HCT116 (cell line): ENCODE measurements around the gene BHMT. TPM values are rescaled to one million over a fixed set of nuclear protein-coding genes. Genes with fewer than 3 reads are reported as not detected.

Experiments used
- ATAC-seq: fragments of 200-7000 bp; cut with Tn5 transposase; 2 replicates; pipeline ENCODE4 v1.9.1; 2020; ENCODE audit warnings: mild to moderate bottlenecking, moderate library complexity
- BruUV-seq: library from RNA; stranded (reverse); fragments of 400-500 nt; replicated peaks from 2 replicates; lab custom pipeline; 2021; lab: Mats Ljungman, UMichigan
- CTCF ChIA-PET: fragments of 300-600 bp; sonication (Branson Sonifier 250); formaldehyde crosslinking; loops from one replicate; lab custom pipeline; 2021; ENCODE audit warnings: antibody characterized with exemption; lab: Charles Lee
- POLR2A ChIA-PET: fragments of 300-600, 350-600 bp; sonication (Branson Sonifier 250); formaldehyde crosslinking; loops from one replicate; lab custom pipeline; 2021; ENCODE audit warnings: antibody characterized with exemption; lab: Charles Lee
- RAD21 ChIA-PET, 2 experiments: fragments of 300-600 bp; sonication (Branson Sonifier 250); formaldehyde crosslinking; loops; one replicate each; lab custom pipeline; 2023; ENCODE audit warnings: low total read pairs in 2 of 2; ENCODE audit not compliant: uncharacterized antibody in 2 of 2, unreplicated experiment in 2 of 2, low non-redundant PET in 1 of 2; lab: Charles Lee
- DNase-seq: peaks from one replicate; pipeline ENCODE4 v3.0.0-alpha.2; 2010; ENCODE audit warnings: low read depth, low spot score
- H2AFZ ChIP-seq: fragments of 200-600 bp; shearing (Covaris generic), sonication (generic); 2 replicates; pipeline ENCODE4 v1.6.1; 2017; ENCODE audit warnings: low read depth, mixed run types, mixed read lengths, antibody characterized with exemption, low read length; ENCODE audit not compliant: poor library complexity, severe bottlenecking
- H3K27ac ChIP-seq: 2 replicates; pipeline ENCODE4 v1.5.1; 2012; ENCODE audit warnings: low read depth, low read length
- H3K27me3 ChIP-seq: fragments of 200-600 bp; sonication (generic); 2 replicates; pipeline ENCODE4 v1.6.1; 2016; ENCODE audit warnings: mixed run types, low read length, mixed read lengths; ENCODE audit not compliant: insufficient read depth
- H3K36me3 ChIP-seq, 2 experiments: fragments of 200-500 bp in 1 of 2; fragments of 200-600 bp in 1 of 2; sonication (Bioruptor generic) in 1 of 2; sonication (generic) in 1 of 2; 2 replicates each; pipeline versions ENCODE4 v1.5.1 to v1.6.1; 2014 to 2016; ENCODE audit warnings: low read length in 2 of 2, inconsistent platforms in 1 of 2, mixed read lengths in 1 of 2, mixed run types in 1 of 2; ENCODE audit not compliant: insufficient read depth in 2 of 2, control insufficient read depth in 1 of 2
- H3K4me1 ChIP-seq, 2 experiments: fragments of 200-600 bp in 1 of 2; sonication (generic) in 1 of 2; 2 replicates each; pipeline versions ENCODE4 v1.5.1 to v1.6.1; 2012 to 2017; ENCODE audit warnings: low read length in 2 of 2, inconsistent platforms in 1 of 2, mild to moderate bottlenecking in 1 of 2, mixed read lengths in 1 of 2, mixed run types in 1 of 2, moderate library complexity in 1 of 2; ENCODE audit not compliant: insufficient read depth in 2 of 2, control insufficient read depth in 1 of 2
- H3K4me2 ChIP-seq: fragments of 200-600 bp; sonication (generic); 2 replicates; pipeline ENCODE4 v1.6.1; 2017; ENCODE audit warnings: mixed run types, low read length, mixed read lengths
- H3K4me3 ChIP-seq, 2 experiments: fragments of 200-600 bp in 1 of 2; sonication (generic) in 1 of 2; replicated peaks in 1 of 2; 2 replicates each; pipeline ENCODE4 v1.5.1; 2011 to 2016; ENCODE audit warnings: low read length in 2 of 2, control low read depth in 1 of 2, low read depth in 1 of 2, mild to moderate bottlenecking in 1 of 2, mixed read lengths in 1 of 2, mixed run types in 1 of 2
- H3K79me2 ChIP-seq: fragments of 200-600 bp; sonication (generic); 2 replicates; pipeline ENCODE4 v1.6.1; 2017; ENCODE audit warnings: mild to moderate bottlenecking, mixed run types, low read length, moderate library complexity, mixed read lengths; ENCODE audit not compliant: insufficient read depth
- H3K9ac ChIP-seq: fragments of 200-600 bp; sonication (generic); 2 replicates; pipeline ENCODE4 v1.6.1; 2016; ENCODE audit warnings: low read length, mixed read lengths
- H3K9me2 ChIP-seq: fragments of 200-600 bp; sonication (generic), shearing (Covaris generic); 2 replicates; pipeline ENCODE4 v1.6.1; 2017; ENCODE audit warnings: mixed run types, mild to moderate bottlenecking, moderate library complexity; ENCODE audit not compliant: insufficient read depth
- H3K9me3 ChIP-seq, 2 experiments: fragments of 200-500 bp in 1 of 2; fragments of 200-600 bp in 1 of 2; sonication (Bioruptor generic) in 1 of 2; sonication (generic) in 1 of 2; 2 replicates each; pipeline ENCODE4 v1.6.1; 2014 to 2017; ENCODE audit warnings: low read length in 2 of 2, mixed read lengths in 2 of 2, inconsistent platforms in 1 of 2, low read depth in 1 of 2, mild to moderate bottlenecking in 1 of 2, mixed run types in 1 of 2, moderate library complexity in 1 of 2; ENCODE audit not compliant: control insufficient read depth in 1 of 2, insufficient read depth in 1 of 2
- H4K20me1 ChIP-seq: fragments of 200-600 bp; sonication (generic), shearing (Covaris generic); 2 replicates; pipeline ENCODE4 v1.6.1; 2017; ENCODE audit warnings: mixed run types, mild to moderate bottlenecking, moderate library complexity; ENCODE audit not compliant: insufficient read depth
- ELF1 ChIP-seq: IDR thresholded peaks from 2 replicates; pipeline ENCODE4 v1.6.1; 2012; ENCODE audit warnings: low read depth, borderline replicate concordance
- EZH2 ChIP-seq: fragments of 200-600 bp; sonication (generic); IDR thresholded peaks from 2 replicates; pipeline ENCODE4 v1.6.1; 2017; ENCODE audit warnings: antibody characterized with exemption, mixed run types
- FOSL1 ChIP-seq: IDR thresholded peaks from 2 replicates; pipeline ENCODE4 v1.6.1; 2012; ENCODE audit warnings: low read depth
- JUND ChIP-seq: IDR thresholded peaks from 2 replicates; pipeline ENCODE4 v1.6.1; 2012
- POLR2AphosphoS5 ChIP-seq: IDR thresholded peaks from 2 replicates; pipeline ENCODE4 v1.6.1; 2011; ENCODE audit warnings: mild to moderate bottlenecking, low read depth, low read length, moderate library complexity
- RAD21 ChIP-seq: IDR thresholded peaks from 2 replicates; pipeline ENCODE4 v1.6.1; 2012; ENCODE audit warnings: low read depth, mild to moderate bottlenecking
- REST ChIP-seq: IDR thresholded peaks from 2 replicates; pipeline ENCODE4 v1.6.1; 2012; ENCODE audit warnings: low read depth
- SP1 ChIP-seq: IDR thresholded peaks from 2 replicates; pipeline ENCODE4 v1.6.1; 2012; ENCODE audit warnings: low read depth
- SRF ChIP-seq: IDR thresholded peaks from 2 replicates; pipeline ENCODE4 v1.6.1; 2012; ENCODE audit warnings: low read depth
- TCF7L2 ChIP-seq: IDR thresholded peaks from 2 replicates; pipeline ENCODE4 v1.7.0; 2011; ENCODE audit warnings: borderline replicate concordance, inconsistent platforms; ENCODE audit not compliant: insufficient read depth, insufficient read length; ENCODE audit errors: extremely low read depth
- intact Hi-C: fragments of 100-400 bp; cut with micrococcal nuclease; formaldehyde crosslinking; loops from 2 replicates; pipeline ENCODE4 v1.10.0; 2022
- total RNA-seq: library from RNA; stranded (reverse); gene quantifications from one replicate; pipeline ENCODE4 v1.2.1, GENCODE V29; 2021; ENCODE audit not compliant: unreplicated experiment
- TF ChIP-seq, protein P1 (sequence below): IDR thresholded peaks from 2 replicates; pipeline ENCODE4 v1.6.1; 2012

Gene BHMT
- total RNA-seq, 1 experiment from 2014 or later = 0.44 TPM

- RAD21 ChIA-PET = no interaction called here
- TF ChIP-seq TCF7L2 (no peak), SP1 (no peak), ELF1 (no peak), JUND (no peak), RAD21 (no peak), FOSL1 (no peak), REST (no peak), SRF (no peak), POLR2AphosphoS5 (no peak), EZH2 (no peak)
- TF ChIP-seq, protein P1, sequence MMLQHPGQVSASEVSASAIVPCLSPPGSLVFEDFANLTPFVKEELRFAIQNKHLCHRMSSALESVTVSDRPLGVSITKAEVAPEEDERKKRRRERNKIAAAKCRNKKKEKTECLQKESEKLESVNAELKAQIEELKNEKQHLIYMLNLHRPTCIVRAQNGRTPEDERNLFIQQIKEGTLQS = no peak
- H3K79me2 ChIP-seq = no peaks in the 10 kb centered on the region
- CTCF ChIA-PET = interaction anchor here (1.8 kb wide), 1 partner anchor 14 kb away, joined by 6 read pairs; no protein-coding TSS in a partner anchor
- no peak overlapping the region for H3K4me3 ChIP-seq
- intact Hi-C loops = loop anchor here (10.0 kb wide), 1 partner anchor 88 kb away; the partner anchor contains the start of gene JMY
- POLR2A ChIA-PET = no interaction called here
- no peak overlapping the region for H3K9ac ChIP-seq
- DNase-seq (no peak), ATAC-seq (no peak)
- H4K20me1 ChIP-seq = no peaks in the 10 kb centered on the region
- H3K4me1 ChIP-seq = peaks cover 13 to 23% of the 10 kb centered on the region in 2 experiments
- H3K27me3 ChIP-seq = no peaks in the 10 kb centered on the region
- H3K27ac ChIP-seq = no peak overlapping the region
- BruUV-seq = no TSS peak
- H3K9me2 ChIP-seq = no peaks in the 10 kb centered on the region
- no peaks in the 10 kb centered on the region for H3K9me3 ChIP-seq
- no peak overlapping the region for H2AFZ ChIP-seq
- no peak overlapping the region for H3K4me2 ChIP-seq
- no peaks in the 10 kb centered on the region for H3K36me3 ChIP-seq
Measured at GRCh38 chr5:79147076-79147475, 35.5 kb downstream of the BHMT start.
